Measurements from ENCODE around the gene TBXA2R. TPM values are rescaled to one million over a fixed set of nuclear protein-coding genes. Genes with fewer than 3 reads are reported as not detected.

TBXA2R gene
- total RNA-seq, 1 donor from 2014 or later: not detected

DNA sequence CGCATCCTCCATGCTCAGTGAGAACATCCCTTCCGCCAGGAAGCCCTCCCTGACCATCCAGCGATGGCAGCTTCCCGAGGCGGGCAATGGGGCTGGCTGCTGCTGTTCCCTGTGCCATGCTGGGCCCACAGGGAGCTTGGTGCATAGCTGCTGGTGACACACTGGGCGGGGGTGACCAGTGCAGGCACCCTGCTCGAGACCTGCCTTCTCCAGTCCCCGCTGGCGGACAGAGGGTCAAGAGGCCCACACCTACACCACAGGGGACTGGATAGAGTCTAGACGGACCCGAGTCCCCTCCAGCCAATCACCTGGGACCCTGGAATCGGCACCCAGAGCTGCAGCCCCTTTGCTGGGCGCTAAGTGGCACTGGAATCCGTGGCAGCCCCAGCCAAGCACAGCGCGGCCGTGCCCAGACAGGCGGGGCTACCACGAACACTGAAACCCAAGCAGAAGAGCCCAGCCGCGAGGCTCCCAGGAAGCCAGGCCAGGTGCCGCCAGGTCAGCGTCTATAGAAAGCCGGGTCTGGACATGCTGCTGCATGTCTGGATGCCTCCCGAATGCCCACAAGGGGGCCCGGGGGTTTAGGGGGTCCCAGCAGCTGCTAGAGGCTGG, 9.0 kb upstream of the TBXA2R start:
- Mint-ChIP-seq H3K4me3 (ENCODE audit: unreplicated experiment) (no peak overlapping the region), H3K27me3 (ENCODE audit: unreplicated experiment) (peaks cover 2% of the 10 kb centered on the region), H3K4me1 (ENCODE audit: low read depth, unreplicated experiment) (no peaks in the 10 kb centered on the region), H3K36me3 (ENCODE audit: unreplicated experiment) (no peaks in the 10 kb centered on the region), H3K27ac (ENCODE audit: unreplicated experiment) (no peak overlapping the region), H3K9me3 (ENCODE audit: unreplicated experiment) (no peaks in the 10 kb centered on the region)
- TF ChIP-seq, protein P1, sequence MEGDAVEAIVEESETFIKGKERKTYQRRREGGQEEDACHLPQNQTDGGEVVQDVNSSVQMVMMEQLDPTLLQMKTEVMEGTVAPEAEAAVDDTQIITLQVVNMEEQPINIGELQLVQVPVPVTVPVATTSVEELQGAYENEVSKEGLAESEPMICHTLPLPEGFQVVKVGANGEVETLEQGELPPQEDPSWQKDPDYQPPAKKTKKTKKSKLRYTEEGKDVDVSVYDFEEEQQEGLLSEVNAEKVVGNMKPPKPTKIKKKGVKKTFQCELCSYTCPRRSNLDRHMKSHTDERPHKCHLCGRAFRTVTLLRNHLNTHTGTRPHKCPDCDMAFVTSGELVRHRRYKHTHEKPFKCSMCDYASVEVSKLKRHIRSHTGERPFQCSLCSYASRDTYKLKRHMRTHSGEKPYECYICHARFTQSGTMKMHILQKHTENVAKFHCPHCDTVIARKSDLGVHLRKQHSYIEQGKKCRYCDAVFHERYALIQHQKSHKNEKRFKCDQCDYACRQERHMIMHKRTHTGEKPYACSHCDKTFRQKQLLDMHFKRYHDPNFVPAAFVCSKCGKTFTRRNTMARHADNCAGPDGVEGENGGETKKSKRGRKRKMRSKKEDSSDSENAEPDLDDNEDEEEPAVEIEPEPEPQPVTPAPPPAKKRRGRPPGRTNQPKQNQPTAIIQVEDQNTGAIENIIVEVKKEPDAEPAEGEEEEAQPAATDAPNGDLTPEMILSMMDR (IDR thresholded peaks at IDR 0.05; ENCODE audit: partially characterized antibody, unreplicated experiment): no peak
- DNase-seq: no peak

DNA sequence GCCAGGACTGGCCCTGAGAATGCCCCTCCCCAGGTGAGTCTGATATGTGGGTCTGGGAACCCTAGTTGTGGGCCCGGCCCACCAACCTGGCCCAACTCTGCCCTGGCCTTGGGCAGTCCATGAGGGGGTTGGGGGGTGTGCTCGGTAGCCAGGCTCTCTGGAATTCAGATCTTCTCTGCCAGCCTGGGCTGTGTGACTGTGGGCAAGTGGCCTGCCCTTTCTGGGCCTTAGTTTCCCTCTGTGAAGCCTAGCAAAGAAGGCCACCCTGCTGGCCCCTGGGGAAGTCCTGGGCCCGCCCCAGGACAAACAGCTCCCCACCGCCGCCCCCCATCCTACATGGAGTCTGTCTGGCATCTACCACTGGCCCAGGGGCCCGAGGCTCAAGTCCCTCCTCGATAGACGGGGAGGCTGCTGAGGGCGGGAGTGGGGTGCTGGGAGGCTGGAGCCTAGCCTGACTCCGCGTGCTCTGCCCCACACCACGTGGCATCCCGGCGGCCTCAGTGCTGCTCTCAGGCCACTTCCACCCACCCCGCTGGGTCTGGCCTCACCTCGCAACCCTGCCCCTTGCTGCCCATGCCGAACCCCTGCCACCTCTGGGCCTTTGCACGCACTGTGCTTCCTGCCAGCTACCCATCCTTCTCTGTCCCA, 8.3 kb upstream of the TBXA2R start:
- no peaks in the 10 kb centered on the region for H3K36me3 Mint-ChIP-seq (ENCODE audit: unreplicated experiment)
- no peaks in the 10 kb centered on the region for H3K9me3 Mint-ChIP-seq (ENCODE audit: unreplicated experiment)
- no peaks in the 10 kb centered on the region for H3K4me1 Mint-ChIP-seq (ENCODE audit: low read depth, unreplicated experiment)
- H3K27ac Mint-ChIP-seq (ENCODE audit: unreplicated experiment): no peak overlapping the region
- TF ChIP-seq, protein P1 (IDR thresholded peaks at IDR 0.05; ENCODE audit: partially characterized antibody, unreplicated experiment): no peak
- peaks cover 2% of the 10 kb centered on the region for H3K27me3 Mint-ChIP-seq (ENCODE audit: unreplicated experiment)
- DNase-seq: no peak
- no peak overlapping the region for H3K4me3 Mint-ChIP-seq (ENCODE audit: unreplicated experiment)

DNA sequence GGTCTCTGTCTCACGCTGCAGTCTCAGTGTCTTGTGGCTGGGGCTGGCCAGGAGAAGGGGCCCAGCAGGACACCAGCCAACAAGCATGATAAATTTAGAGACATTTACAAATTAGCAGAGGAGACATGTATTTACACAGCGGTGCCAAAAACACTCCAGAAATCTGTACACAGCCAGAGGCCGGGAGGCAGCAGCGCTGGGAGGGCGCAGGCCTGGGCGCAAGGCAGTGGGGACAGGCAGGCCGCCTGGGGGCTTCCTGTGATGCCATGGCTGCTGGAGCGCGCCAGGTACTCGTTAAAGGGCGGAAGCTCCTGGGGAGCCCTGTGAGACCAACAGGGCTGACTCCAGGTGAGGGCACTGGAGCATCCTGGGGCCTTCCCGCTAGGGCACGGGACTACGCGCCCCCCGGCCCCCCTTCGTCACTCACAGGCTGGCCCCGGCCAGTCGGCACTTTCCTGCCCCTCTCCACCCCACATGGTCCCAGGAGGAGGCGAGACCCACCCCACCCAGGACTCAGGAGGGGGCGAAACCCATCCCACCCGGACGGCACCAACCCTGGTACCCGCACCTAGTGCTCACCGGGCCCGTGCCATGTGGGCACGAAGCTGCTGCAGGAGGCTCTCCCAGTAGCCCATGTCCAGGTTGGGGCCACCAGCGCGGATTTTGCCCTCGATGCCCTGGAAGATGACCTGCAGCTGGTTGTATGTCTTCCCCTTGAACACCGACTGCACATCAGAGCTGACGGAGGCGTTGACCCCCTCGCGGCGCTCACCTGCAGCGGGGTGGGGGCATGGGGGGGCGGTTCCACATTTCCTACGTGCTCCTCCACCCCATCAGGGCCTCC, 7.4 kb upstream of the TBXA2R start:
- TF ChIP-seq, protein P1 (IDR thresholded peaks at IDR 0.05; ENCODE audit: partially characterized antibody, unreplicated experiment): no peak
- Mint-ChIP-seq H3K4me1 (ENCODE audit: low read depth, unreplicated experiment) (no peaks in the 10 kb centered on the region), H3K27me3 (ENCODE audit: unreplicated experiment) (peaks cover 2% of the 10 kb centered on the region), H3K36me3 (ENCODE audit: unreplicated experiment) (no peaks in the 10 kb centered on the region), H3K4me3 (ENCODE audit: unreplicated experiment) (no peak overlapping the region), H3K27ac (ENCODE audit: unreplicated experiment) (no peak overlapping the region), H3K9me3 (ENCODE audit: unreplicated experiment) (no peaks in the 10 kb centered on the region)
- DNase-seq: no peak

DNA sequence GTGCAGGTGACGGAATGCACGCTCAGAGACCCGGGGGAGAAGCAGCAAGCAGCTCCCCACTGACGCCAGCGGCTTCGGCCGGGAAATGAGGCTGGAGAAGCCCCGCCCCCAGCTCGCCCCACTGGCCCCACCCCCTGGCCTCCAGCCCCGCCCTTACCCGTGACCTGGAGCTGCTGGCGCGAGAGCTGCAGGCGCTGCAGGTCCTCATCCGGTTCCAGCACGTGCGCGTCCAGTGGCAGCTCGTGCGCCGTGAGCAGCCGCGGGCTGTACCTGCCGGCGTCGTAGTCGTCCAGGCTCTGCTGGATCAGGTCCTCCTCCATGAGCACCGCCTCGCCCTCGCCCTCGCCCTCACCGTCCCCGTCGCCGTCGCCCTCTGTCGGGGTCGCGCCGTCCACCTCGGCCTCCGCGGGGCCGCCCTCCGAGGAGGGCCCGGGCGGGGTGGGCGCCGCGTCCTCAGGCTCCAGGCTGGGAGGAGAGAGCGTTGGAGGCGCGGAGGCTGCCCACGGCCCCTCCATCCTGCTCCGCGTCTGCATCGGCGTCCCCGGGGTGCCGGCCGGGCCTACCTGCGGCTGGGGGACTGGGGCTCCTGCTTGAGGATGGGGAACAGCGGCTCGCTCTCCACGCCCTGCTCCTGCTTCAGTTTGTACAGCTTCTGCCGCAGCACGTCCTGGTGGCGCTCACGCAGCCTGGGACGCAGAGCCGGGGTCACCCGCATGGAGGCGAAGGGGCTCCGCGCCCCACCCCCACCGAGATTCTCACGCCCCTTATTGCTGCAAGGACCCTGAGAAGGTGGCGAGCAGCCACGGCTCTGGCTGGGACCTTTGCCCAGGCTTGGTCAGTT, 6.4 kb upstream of the TBXA2R start:
- no peak overlapping the region for H3K27ac Mint-ChIP-seq (ENCODE audit: unreplicated experiment)
- DNase-seq: no peak
- H3K4me3 Mint-ChIP-seq (ENCODE audit: unreplicated experiment): no peak overlapping the region
- TF ChIP-seq, protein P1 (IDR thresholded peaks at IDR 0.05; ENCODE audit: partially characterized antibody, unreplicated experiment): no peak
- H3K4me1 Mint-ChIP-seq (ENCODE audit: low read depth, unreplicated experiment): no peaks in the 10 kb centered on the region
- H3K27me3 Mint-ChIP-seq (ENCODE audit: unreplicated experiment): peaks cover 6% of the 10 kb centered on the region
- no peaks in the 10 kb centered on the region for H3K36me3 Mint-ChIP-seq (ENCODE audit: unreplicated experiment)
- H3K9me3 Mint-ChIP-seq (ENCODE audit: unreplicated experiment): no peaks in the 10 kb centered on the region
